ENCODE measurements around the gene WDR5.

WDR5 gene

DNA sequence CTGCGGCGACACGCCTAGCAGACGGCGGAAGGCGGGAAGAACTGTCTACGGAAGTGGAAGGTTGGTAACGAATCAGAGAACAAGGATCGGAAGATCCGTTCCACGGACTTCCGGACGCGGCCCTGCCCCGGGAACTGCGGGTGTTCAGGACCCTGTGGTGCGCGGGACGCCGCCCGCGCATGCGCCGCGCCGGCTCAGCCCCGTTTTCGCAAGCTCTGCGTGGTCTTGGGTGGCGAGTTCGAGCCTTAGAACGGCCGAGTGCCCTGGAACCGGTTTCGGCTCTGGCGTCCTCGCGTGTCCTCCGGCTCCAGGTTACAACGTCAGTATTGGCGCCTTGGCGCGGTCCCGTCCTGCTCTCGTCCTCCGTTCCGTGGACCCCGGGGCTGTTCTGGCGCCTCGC lies 29.0 kb downstream of the WDR5 start:
- 0% methylated on average over 50 of the region's 50 CpGs for WGBS (ENCODE audit: insufficient coverage)
- Histone ChIP-seq H3K4me1 (ENCODE audit: control extremely low read depth in 1 of 4, control insufficient read depth in 4 of 4, insufficient read depth in 4 of 4, low read length in 3 of 4) (peaks cover 0 to 15% (median 13%) of the 10 kb centered on the region in 4 experiments), H3K4me3 (ENCODE audit: control insufficient read depth in 1 of 7, extremely low read depth in 1 of 7, insufficient read depth in 4 of 7, low read depth in 2 of 7, low read length in 6 of 7) (no peak overlapping the region), H3K9me3 (ENCODE audit: control extremely low read depth in 1 of 5, control insufficient read depth in 4 of 5, insufficient read depth in 2 of 5, low read depth in 1 of 5, low read length in 4 of 5) (no peaks in the 10 kb centered on the region), H3K27ac (ENCODE audit: insufficient read depth in 1 of 2, low read depth in 1 of 2, low read length in 2 of 2, poor library complexity in 1 of 2, severe bottlenecking in 2 of 2) (no peak overlapping the region), H3K36me3 (ENCODE audit: control insufficient read depth in 4 of 4, insufficient read depth in 4 of 4, low read length in 3 of 4) (peaks cover 0 to 2% (median 0%) of the 10 kb centered on the region in 4 experiments), H3K27me3 (replicated peaks in 2 of 5; ENCODE audit: control insufficient read depth in 4 of 5, insufficient read depth in 5 of 5, low read length in 4 of 5) (no peaks in the 10 kb centered on the region)
- no peak for DNase-seq
- POLR2A ChIA-PET, result interaction anchor here (0.6 kb wide), 1 partner anchor 418 kb away, joined by 3 read pairs; no protein-coding TSS in a partner anchor
- CTCF ChIA-PET, result interaction anchor here (0.8 to 1.9 kb wide), 6 partner anchors 11 to 282 kb away, joined by 3 to 10 read pairs (median 3); partner anchors contain the start of gene WDR5

DNA sequence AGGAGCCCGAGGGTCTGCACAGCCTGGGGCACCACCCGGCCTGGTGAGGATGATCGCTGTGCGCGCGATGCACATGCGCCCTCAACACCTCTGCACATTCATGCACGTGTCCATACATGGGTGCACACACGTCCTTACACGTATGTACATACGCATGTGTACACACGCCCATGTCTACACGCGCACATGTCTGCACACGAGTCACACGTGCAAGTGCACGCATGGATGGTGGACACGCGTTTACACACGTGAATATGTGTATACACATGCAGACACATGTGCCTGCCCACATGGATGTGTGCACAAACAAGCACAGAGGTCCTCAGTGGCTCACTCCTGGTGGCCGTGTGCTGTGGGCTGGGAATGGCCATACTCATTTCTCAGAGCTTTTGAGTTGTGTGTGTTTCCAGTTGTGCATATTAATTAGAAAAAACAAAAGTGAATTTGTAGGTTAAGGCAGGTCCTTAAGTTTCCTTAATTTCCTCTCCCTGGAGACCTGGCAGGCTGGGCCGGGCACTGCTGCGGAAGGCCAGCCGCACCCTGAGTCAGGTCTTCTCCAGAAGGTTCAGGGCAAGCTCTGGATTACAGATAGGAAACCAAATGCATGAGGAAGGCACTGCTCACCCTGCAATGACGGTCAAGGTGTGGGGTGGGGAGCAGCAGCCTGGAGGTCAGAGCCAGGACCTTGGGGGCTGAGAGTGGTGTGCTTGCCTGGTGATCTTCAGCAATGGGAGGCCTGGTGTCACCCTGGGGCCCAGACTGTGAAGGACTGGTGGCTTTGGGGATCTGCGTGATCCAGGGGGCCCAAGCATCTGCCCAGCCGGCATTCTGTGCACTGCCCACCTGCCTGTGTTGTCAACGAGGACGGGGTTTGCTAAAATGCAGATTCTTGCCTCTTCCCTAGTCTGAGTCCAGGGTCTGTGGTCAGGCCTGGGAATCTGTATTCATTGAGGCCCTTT lies 29.8 kb downstream of the WDR5 start:
- WGBS (ENCODE audit: insufficient coverage), result 67% methylated on average over 29 of the region's 29 CpGs
- POLR2A ChIA-PET, result no interaction called here
- Histone ChIP-seq H3K4me1 (ENCODE audit: control extremely low read depth in 1 of 4, control insufficient read depth in 4 of 4, insufficient read depth in 4 of 4, low read length in 3 of 4) (peaks cover 0 to 15% (median 13%) of the 10 kb centered on the region in 4 experiments), H3K36me3 (ENCODE audit: control insufficient read depth in 4 of 4, insufficient read depth in 4 of 4, low read length in 3 of 4) (no peaks in the 10 kb centered on the region), H3K27ac (ENCODE audit: insufficient read depth in 1 of 2, low read depth in 1 of 2, low read length in 2 of 2, poor library complexity in 1 of 2, severe bottlenecking in 2 of 2) (no peak overlapping the region), H3K9me3 (ENCODE audit: control extremely low read depth in 1 of 5, control insufficient read depth in 4 of 5, insufficient read depth in 2 of 5, low read depth in 1 of 5, low read length in 4 of 5) (no peaks in the 10 kb centered on the region), H3K27me3 (replicated peaks in 2 of 5; ENCODE audit: control insufficient read depth in 4 of 5, insufficient read depth in 5 of 5, low read length in 4 of 5) (no peaks in the 10 kb centered on the region), H3K4me3 (ENCODE audit: control insufficient read depth in 1 of 7, extremely low read depth in 1 of 7, insufficient read depth in 4 of 7, low read depth in 2 of 7, low read length in 6 of 7) (no peak overlapping the region)
- DNase-seq, result peak in 2 of 3 donors; percentile 55 to 70
- CTCF ChIA-PET, result interaction anchor here (0.8 to 1.9 kb wide), 6 partner anchors 11 to 282 kb away, joined by 3 to 10 read pairs (median 3); partner anchors contain the start of gene WDR5

DNA sequence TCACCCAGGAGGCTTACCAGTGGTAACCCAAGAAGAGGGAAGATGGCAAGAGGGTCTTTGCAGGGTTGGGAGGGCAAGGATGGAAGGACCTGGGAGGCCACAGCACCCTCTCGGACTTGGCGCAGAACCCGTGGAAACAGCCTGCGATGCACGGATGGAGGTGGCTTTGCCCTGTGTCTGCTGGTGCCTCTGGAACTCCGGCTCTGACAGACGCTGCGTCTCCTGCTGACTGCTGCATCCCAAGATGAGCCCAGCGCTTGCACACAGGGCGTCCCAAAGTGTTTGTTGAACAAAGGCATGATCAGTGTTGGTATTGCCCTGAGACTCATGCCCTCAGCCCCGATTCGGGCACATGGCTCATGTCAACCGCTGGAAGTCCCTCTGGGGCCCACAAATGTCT lies 30.5 kb downstream of the WDR5 start:
- 98% methylated on average over 13 of the region's 13 CpGs for WGBS (ENCODE audit: insufficient coverage)

DNA sequence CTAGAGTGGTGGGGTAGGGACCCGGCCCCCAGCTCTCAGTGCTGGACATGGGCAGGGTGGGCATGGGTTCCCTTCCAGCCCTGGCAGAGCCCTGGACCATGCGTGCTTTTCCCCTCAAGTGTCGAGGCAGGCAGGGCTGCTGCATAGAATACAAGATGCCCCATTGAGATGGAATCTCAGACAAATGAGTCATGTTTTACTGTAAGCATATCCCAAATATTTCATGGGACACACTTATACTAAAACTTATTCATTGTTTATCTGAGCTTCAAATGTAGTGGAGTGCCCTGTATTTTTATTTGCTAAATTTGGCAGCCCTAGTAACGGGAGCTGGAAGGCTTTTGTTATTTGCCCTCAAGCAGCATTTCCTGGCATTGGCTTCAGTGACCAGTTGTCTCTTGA lies 31.6 kb downstream of the WDR5 start:
- DNase-seq, result no peak
- peaks cover 0 to 28% (median 24%) of the 10 kb centered on the region in 4 experiments for H3K4me1 ChIP-seq (ENCODE audit: control extremely low read depth in 1 of 4, control insufficient read depth in 4 of 4, insufficient read depth in 4 of 4, low read length in 3 of 4)
- H3K27me3 ChIP-seq (replicated peaks in 2 of 5; ENCODE audit: control insufficient read depth in 4 of 5, insufficient read depth in 5 of 5, low read length in 4 of 5), result no peaks in the 10 kb centered on the region
- no peaks in the 10 kb centered on the region for H3K36me3 ChIP-seq (ENCODE audit: control insufficient read depth in 4 of 4, insufficient read depth in 4 of 4, low read length in 3 of 4)
- H3K27ac ChIP-seq (ENCODE audit: insufficient read depth in 1 of 2, low read depth in 1 of 2, low read length in 2 of 2, poor library complexity in 1 of 2, severe bottlenecking in 2 of 2), result no peak overlapping the region
- CTCF ChIA-PET, result interaction anchor here (0.7 to 2.8 kb wide), 6 partner anchors 166 to 275 kb away, joined by 3 to 20 read pairs (median 3); no protein-coding TSS in a partner anchor
- WGBS (ENCODE audit: insufficient coverage), result 96% methylated on average over 4 of the region's 4 CpGs
- POLR2A ChIA-PET, result no interaction called here
- H3K9me3 ChIP-seq (ENCODE audit: control extremely low read depth in 1 of 5, control insufficient read depth in 4 of 5, insufficient read depth in 2 of 5, low read depth in 1 of 5, low read length in 4 of 5), result no peaks in the 10 kb centered on the region
- H3K4me3 ChIP-seq (ENCODE audit: control insufficient read depth in 1 of 7, extremely low read depth in 1 of 7, insufficient read depth in 4 of 7, low read depth in 2 of 7, low read length in 6 of 7), result no peak overlapping the region

More for the DNA sequence above, 30.5 kb downstream of the WDR5 start:
- CTCF ChIA-PET, result no interaction called here
- Histone ChIP-seq H3K36me3 (ENCODE audit: control insufficient read depth in 4 of 4, insufficient read depth in 4 of 4, low read length in 3 of 4) (no peaks in the 10 kb centered on the region), H3K4me1 (ENCODE audit: control extremely low read depth in 1 of 4, control insufficient read depth in 4 of 4, insufficient read depth in 4 of 4, low read length in 3 of 4) (peaks cover 0 to 16% (median 13%) of the 10 kb centered on the region in 4 experiments), H3K27ac (ENCODE audit: insufficient read depth in 1 of 2, low read depth in 1 of 2, low read length in 2 of 2, poor library complexity in 1 of 2, severe bottlenecking in 2 of 2) (no peak overlapping the region), H3K4me3 (ENCODE audit: control insufficient read depth in 1 of 7, extremely low read depth in 1 of 7, insufficient read depth in 4 of 7, low read depth in 2 of 7, low read length in 6 of 7) (no peak overlapping the region), H3K9me3 (ENCODE audit: control extremely low read depth in 1 of 5, control insufficient read depth in 4 of 5, insufficient read depth in 2 of 5, low read depth in 1 of 5, low read length in 4 of 5) (no peaks in the 10 kb centered on the region), H3K27me3 (replicated peaks in 2 of 5; ENCODE audit: control insufficient read depth in 4 of 5, insufficient read depth in 5 of 5, low read length in 4 of 5) (no peaks in the 10 kb centered on the region)
- POLR2A ChIA-PET, result no interaction called here
- DNase-seq, result no peak

DNA sequence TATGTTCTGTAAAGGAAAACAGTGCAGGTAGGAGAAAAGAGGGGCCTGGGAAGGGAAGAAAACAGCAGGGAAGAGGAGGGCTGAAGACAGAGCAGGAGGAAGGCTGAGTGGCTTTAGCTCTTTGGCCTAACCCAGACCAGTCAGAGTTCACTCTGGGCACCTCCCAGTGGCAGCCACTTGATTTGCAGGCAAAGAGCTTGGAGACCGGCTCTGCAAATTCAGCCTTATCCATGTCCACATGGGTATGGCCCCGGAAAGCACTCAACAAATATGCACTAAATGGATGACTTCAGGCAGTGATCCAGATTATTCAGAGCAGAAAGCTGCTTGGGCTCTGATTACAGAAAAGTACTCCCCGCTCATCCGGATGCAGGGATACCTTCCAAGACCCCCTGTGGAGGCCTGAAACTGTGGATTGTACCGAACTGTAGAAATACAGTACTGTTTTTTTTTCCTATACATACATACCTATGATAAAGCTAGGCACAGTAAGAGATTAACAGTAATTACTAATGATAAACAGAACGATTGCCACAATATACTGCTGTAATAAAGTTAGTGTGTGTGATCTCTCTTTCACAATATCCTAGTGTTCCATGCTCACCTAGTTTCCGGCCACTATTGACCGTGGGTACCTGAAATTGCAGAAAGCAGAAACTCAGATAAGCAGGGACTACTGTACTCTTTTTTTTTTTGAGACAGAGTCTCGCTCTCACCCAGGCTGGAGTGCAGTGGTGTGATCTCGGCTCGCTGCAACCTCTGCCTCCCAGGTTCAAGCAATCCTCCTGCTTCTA lies 33.1 kb downstream of the WDR5 start:
- no peaks in the 10 kb centered on the region for H3K36me3 ChIP-seq (ENCODE audit: control insufficient read depth in 4 of 4, insufficient read depth in 4 of 4, low read length in 3 of 4)
- POLR2A ChIA-PET, result no interaction called here

DNA sequence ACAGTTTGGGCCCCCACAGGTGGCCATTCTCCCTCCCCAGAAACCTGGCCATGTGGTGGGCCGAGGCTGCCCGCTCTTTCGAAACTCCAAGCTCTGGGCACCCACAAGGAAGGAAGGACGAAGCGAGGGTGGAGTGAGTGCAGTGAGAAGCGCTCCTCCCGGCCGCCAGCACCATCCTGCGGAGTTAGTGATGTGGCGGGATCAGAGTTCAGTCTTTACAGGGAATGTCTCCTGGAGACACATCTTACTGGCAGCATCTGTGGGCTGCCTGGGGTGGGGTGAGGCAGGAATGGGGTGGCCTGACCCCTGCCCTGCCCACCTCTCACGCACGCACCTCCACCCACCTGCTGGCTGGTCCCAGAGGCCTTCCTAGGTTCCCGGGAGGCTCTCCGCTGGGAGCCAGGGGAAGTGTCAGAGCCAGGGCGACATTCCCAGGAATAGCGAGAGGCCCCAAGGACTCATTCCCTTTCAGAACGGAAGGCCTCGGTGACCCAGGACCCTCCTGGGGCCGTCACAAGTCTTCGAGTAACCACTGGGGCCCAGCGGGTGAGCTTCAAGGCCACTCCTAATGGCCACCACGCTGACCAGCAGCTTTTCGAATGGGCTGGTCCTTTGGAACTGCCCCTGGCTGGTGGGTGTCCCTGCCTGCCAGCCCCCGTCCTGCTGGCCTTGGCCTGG lies 34.0 kb downstream of the WDR5 start:
- DNase-seq, result no peak
- ChIA-PET POLR2A (no interaction called here), CTCF (interaction anchor here (0.6 to 4.1 kb wide), 21 partner anchors 9 to 390 kb away, joined by 3 to 22 read pairs (median 6); no protein-coding TSS in a partner anchor)
- Histone ChIP-seq H3K27ac (ENCODE audit: insufficient read depth in 1 of 2, low read depth in 1 of 2, low read length in 2 of 2, poor library complexity in 1 of 2, severe bottlenecking in 2 of 2) (no peak overlapping the region), H3K9me3 (ENCODE audit: control extremely low read depth in 1 of 5, control insufficient read depth in 4 of 5, insufficient read depth in 2 of 5, low read depth in 1 of 5, low read length in 4 of 5) (no peaks in the 10 kb centered on the region), H3K36me3 (ENCODE audit: control insufficient read depth in 4 of 4, insufficient read depth in 4 of 4, low read length in 3 of 4) (no peaks in the 10 kb centered on the region), H3K4me3 (ENCODE audit: control insufficient read depth in 1 of 7, extremely low read depth in 1 of 7, insufficient read depth in 4 of 7, low read depth in 2 of 7, low read length in 6 of 7) (no peak overlapping the region), H3K27me3 (replicated peaks in 2 of 5; ENCODE audit: control insufficient read depth in 4 of 5, insufficient read depth in 5 of 5, low read length in 4 of 5) (no peaks in the 10 kb centered on the region), H3K4me1 (ENCODE audit: control extremely low read depth in 1 of 4, control insufficient read depth in 4 of 4, insufficient read depth in 4 of 4, low read length in 3 of 4) (peaks cover 3 to 32% (median 31%) of the 10 kb centered on the region in 4 experiments)
- WGBS (ENCODE audit: insufficient coverage), result 96% methylated on average over 22 of the region's 24 CpGs

More for the DNA sequence above, 33.1 kb downstream of the WDR5 start:
- no peak overlapping the region for H3K27ac ChIP-seq (ENCODE audit: insufficient read depth in 1 of 2, low read depth in 1 of 2, low read length in 2 of 2, poor library complexity in 1 of 2, severe bottlenecking in 2 of 2)
- CTCF ChIA-PET, result interaction anchor here (2.8 to 4.1 kb wide), 4 partner anchors 116 to 280 kb away, joined by 9 to 22 read pairs (median 20); no protein-coding TSS in a partner anchor
- peak in 1 of 3 donors; percentile 31 for DNase-seq
- peaks cover 1 to 24% (median 22%) of the 10 kb centered on the region in 4 experiments for H3K4me1 ChIP-seq (ENCODE audit: control extremely low read depth in 1 of 4, control insufficient read depth in 4 of 4, insufficient read depth in 4 of 4, low read length in 3 of 4)
- no peak overlapping the region for H3K4me3 ChIP-seq (ENCODE audit: control insufficient read depth in 1 of 7, extremely low read depth in 1 of 7, insufficient read depth in 4 of 7, low read depth in 2 of 7, low read length in 6 of 7)
- H3K9me3 ChIP-seq (ENCODE audit: control extremely low read depth in 1 of 5, control insufficient read depth in 4 of 5, insufficient read depth in 2 of 5, low read depth in 1 of 5, low read length in 4 of 5), result no peaks in the 10 kb centered on the region
- H3K27me3 ChIP-seq (replicated peaks in 2 of 5; ENCODE audit: control insufficient read depth in 4 of 5, insufficient read depth in 5 of 5, low read length in 4 of 5), result no peaks in the 10 kb centered on the region
- 94% methylated on average over 10 of the region's 11 CpGs for WGBS (ENCODE audit: insufficient coverage)

Data from common myeloid progenitor, CD34-positive (primary cell).